ENCODE results near the gene SCAF4.
"Not testable (repeated sequence)": the region's sequence is repeated elsewhere in the genome, so short reads cannot be mapped to it uniquely, and the experiment has no call there.

SCAF4 gene

DNA sequence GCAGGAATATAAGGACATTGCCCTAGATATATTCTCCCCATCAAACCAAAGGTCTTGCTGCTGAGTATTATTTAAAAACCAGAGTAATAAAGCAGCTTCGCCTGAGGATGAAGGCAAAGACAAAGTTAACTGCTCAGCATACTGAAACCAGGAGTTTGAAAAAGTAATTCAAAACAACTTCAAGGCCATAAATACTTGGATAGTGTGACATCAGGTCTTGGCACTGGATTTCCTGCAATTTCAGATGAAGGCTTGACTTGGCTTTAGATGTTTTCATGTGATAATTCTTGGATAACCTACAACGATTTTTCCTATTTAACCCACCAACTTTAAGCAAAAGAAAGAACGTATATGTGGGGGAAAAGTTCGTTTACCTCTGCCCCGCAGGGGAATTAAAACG is 61.8 kb downstream of the SCAF4 start:
- DNase-seq (ENCODE audit: low spot score), result no peak

DNA sequence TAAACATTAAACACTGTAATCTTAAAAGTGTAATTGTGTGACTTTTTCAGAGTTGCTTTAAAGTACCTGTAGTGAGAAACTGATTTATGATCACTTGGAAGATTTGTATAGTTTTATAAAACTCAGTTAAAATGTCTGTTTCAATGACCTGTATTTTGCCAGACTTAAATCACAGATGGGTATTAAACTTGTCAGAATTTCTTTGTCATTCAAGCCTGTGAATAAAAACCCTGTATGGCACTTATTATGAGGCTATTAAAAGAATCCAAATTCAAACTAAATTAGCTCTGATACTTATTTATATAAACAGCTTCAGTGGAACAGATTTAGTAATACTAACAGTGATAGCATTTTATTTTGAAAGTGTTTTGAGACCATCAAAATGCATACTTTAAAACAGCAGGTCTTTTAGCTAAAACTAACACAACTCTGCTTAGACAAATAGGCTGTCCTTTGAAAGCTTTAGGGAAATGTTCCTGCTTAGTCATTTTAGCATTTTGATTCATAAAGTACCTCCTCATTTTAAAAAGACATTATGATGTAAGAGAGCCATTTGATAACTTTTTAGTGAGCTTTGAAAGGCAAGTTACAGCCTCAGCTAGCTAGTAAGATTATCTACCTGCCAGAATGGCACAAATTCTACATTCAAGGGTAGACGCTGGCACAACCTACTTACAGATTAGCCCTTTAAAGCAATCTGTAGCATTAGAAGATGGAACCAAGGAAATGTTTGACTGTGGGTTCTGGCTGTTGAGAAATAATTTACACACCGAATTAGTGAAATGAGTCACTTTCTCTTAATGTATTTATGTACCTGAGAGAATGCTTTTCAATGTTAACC is 63.0 kb downstream of the SCAF4 start:
- DNase-seq (ENCODE audit: low spot score), result no peak

DNA sequence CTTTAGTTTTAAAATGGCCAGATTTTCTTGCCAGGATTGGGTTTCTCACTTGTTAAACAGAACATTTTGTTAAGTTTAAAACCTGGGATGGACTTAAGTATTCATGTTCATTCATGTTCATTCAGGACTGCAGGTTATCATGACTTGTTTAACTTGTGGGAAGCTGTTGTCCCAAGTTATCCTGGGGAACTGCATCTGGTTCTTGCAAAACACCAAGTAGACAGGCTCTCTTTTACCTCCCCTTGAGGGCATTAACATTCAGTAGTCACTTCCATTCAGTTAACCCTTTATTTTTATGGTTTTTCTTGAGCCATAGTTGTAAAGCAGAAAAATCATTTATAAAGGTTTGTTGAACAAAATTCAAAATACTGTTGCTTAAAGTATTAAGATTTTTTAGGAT is 64.3 kb downstream of the SCAF4 start:
- DNase-seq (ENCODE audit: low spot score), result no peak

DNA sequence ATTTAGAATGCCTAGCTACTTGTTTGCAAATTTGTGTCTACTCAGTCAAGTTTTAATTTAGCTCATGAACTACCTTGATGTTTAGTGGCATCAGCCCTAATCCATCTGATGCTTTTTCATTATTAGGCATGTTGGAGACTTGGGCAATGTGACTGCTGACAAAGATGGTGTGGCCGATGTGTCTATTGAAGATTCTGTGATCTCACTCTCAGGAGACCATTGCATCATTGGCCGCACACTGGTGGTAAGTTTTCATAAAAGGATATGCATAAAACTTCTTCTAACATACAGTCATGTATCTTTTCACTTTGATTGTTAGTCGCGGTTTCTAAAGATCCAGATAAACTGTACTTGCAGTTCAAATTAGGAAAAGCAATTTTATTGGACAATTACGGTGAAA is 64.8 kb downstream of the SCAF4 start:
- no peak for DNase-seq (ENCODE audit: low spot score)

DNA sequence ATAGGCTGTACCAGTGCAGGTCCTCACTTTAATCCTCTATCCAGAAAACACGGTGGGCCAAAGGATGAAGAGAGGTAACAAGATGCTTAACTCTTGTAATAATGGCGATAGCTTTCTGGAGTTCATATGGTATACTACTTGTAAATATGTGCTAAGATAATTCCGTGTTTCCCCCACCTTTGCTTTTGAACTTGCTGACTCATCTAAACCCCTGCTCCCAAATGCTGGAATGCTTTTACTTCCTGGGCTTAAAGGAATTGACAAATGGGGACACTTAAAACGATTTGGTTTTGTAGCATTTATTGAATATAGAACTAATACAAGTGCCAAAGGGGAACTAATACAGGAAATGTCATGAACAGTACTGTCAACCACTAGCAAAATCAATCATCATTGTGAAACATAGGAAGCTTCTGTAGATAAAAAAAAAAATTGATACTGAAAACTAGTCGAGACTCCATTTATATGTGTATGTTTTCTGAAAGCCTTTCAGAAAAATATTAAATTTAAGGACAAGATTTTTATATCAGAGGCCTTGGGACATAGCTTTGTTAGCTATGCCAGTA is 65.4 kb downstream of the SCAF4 start:
- no peak for DNase-seq (ENCODE audit: low spot score)

DNA sequence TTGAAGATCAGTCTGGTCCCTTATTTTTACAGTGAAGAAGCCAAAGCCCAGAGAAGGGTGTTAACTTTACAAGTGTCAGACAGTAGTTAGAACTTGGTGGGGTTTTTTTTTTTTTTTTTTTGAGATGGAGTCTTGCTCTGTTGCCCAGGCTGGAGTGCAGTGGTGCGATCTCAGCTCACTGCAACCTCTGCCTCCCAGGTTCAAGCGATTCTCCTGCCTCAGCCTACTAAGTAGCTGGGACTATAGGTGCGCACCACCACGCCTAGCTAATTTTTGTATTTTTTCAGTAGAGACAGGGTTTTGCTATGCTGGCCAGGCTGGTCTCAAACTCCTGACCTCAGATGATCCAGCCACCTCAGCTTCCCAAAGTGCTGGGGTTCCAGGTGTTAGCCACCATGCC is 66.0 kb downstream of the SCAF4 start:
- not testable (repeated sequence) for DNase-seq (ENCODE audit: low spot score)

DNA sequence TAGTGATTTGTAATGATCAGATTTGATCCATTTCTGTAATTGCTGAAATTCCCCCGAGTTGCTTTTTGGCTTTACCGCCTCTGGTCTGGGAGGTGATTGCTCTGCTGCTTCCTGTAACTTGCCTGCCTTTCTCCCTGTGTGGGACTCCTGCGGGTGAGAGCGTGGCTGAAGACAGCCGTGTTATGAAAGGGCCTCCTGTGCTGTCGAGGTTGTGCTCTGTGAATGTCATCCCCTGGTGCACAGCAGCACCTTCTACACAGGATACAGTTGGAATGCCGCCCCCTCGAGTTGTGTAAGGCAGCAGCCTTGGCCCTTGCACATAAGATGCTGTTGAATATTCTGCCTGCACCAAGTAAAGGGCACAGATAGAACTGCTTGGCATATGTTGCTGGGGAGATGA is 66.5 kb downstream of the SCAF4 start:
- no peak for DNase-seq (ENCODE audit: low spot score)

DNA sequence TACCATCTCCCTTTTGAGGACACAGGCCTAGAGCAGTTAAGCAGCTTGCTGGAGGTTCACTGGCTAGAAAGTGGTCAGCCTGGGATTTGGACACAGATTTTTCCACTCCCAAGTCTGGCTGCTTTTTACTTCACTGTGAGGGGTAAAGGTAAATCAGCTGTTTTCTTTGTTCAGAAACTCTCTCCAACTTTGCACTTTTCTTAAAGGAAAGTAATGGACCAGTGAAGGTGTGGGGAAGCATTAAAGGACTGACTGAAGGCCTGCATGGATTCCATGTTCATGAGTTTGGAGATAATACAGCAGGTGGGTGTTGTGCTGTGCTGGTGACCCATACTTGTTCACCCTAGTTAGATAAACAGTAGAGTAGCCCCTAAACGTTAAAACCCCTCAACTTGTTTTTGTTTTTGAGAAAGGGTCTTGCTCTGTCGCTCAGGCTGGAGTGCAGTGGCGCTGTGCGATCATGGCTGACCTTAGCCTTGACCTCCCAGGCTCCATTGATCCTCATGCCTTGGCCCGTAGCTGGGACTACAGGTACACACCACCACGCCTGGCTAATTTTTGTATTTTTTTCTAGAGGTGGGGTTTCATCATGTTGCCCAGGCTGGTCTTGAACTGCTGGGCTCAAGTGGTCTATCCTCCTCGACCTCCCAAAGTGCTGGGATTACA is 68.2 kb downstream of the SCAF4 start:
- DNase-seq (ENCODE audit: low spot score), result no peak

DNA sequence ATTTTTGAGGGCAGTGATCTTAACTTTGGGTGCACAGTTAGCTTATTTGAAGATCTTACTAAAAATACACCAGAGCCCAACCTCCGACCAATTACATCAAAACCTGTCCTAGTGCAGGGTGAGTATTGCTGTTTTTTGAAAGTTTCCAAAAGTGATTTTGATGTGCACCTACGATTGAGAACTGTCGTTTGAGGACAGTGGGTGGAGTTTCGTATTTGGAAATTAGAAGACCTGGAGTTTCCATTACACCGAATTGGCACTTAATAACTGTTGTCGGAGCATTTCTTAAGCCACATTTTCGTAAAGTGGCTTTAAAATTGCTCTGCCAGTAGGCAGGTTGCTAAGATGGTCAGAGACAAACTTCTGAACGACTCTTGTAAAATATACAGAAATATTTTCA is 71.3 kb downstream of the SCAF4 start:
- DNase-seq (ENCODE audit: low spot score), result no peak

DNA sequence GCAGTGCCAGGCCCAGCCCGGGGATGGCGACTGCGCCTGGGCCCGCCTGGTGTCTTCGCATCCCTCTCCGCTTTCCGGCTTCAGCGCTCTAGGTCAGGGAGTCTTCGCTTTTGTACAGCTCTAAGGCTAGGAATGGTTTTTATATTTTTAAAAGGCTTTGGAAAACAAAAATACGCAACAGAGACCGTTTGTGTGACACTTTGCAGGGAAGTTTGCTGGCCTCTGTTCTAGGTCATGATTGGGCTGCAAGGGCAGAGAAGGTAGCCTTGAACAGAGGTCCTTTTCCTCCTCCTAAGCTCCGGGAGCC is 71.7 kb downstream of the SCAF4 start:
- DNase-seq (ENCODE audit: low spot score), result no peak

DNA sequence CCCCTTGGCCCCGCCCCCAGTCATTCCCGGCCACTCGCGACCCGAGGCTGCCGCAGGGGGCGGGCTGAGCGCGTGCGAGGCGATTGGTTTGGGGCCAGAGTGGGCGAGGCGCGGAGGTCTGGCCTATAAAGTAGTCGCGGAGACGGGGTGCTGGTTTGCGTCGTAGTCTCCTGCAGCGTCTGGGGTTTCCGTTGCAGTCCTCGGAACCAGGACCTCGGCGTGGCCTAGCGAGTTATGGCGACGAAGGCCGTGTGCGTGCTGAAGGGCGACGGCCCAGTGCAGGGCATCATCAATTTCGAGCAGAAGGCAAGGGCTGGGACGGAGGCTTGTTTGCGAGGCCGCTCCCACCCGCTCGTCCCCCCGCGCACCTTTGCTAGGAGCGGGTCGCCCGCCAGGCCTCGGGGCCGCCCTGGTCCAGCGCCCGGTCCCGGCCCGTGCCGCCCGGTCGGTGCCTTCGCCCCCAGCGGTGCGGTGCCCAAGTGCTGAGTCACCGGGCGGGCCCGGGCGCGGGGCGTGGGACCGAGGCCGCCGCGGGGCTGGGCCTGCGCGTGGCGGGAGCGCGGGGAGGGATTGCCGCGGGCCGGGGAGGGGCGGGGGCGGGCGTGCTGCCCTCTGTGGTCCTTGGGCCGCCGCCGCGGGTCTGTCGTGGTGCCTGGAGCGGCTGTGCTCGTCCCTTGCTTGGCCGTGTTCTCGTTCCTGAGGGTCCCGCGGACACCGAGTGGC is 72.2 kb downstream of the SCAF4 start, which contains the start of gene SOD1:
Gene SOD1, plus strand, starts transcription at position 158 of the 723 bp plus-strand sequence. Its CDS starts 77 bp downstream, at position 235.
- DNase-seq (ENCODE audit: low spot score), result peak; percentile 95

DNA sequence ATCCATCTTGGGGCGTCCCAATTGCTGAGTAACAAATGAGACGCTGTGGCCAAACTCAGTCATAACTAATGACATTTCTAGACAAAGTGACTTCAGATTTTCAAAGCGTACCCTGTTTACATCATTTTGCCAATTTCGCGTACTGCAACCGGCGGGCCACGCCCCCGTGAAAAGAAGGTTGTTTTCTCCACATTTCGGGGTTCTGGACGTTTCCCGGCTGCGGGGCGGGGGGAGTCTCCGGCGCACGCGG is 72.7 kb downstream of the SCAF4 start:
- no peak for DNase-seq (ENCODE audit: low spot score)

DNA sequence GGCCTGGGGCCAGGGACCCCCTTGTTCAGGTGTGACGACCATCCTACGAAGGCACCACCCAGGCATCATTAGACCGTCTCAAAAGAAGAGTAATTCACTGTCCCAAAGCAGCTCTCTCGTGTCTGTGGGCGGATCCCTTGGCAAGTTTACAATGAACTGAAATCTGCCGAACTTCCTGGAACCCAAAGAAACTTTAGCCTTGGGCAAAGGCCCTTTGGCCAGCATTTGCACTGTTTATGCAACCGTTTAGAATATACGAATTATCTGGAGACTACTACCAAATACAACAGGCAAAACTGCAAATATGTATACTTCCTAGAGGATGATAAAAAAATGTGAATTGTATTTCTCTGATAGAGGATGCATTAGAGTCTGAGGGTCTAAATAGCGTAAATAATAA is 73.9 kb downstream of the SCAF4 start:
- DNase-seq (ENCODE audit: low spot score), result no peak

DNA sequence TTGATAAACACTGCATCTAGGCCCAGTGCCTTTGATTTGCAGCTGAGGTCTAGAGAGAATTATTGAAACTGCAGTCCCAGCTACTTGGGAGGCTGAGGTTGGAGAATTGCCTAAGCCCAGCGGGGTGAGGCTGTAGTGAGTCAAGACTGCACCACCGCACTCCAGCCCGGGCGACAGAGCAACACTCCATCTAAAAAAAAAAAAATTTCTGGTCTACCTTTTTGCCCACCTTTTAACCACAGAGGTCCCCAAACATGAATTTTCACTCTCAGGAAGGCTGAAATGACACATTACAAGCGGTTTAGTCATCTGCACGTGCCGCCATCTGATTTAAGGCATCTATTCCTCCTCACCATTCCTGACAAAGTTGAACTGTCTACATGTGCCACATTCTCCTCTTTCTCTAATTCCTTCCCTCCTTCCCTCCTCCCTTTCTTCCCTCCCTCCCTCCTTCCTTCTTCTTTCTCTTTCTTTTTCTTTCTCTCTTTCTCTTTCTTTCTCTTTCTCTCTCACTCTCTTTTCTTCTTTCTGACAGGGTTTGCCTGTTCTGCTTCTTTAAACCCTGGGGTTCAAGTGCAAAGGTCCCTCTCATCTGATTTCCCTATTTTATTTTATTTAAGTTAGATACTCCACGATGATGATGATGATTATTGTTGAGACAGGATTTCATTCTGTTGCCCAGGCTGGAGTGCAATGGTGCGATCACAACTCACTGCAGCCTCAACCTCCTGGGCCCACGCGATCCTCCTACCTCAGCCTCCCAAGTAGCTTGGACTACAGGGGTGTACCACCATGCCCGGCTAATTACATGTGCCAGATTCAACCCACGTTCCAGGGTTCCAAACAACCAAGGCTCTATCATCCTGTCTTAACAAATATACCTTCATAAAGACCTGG is 75.5 kb downstream of the SCAF4 start:
- DNase-seq (ENCODE audit: low spot score), result no peak

DNA sequence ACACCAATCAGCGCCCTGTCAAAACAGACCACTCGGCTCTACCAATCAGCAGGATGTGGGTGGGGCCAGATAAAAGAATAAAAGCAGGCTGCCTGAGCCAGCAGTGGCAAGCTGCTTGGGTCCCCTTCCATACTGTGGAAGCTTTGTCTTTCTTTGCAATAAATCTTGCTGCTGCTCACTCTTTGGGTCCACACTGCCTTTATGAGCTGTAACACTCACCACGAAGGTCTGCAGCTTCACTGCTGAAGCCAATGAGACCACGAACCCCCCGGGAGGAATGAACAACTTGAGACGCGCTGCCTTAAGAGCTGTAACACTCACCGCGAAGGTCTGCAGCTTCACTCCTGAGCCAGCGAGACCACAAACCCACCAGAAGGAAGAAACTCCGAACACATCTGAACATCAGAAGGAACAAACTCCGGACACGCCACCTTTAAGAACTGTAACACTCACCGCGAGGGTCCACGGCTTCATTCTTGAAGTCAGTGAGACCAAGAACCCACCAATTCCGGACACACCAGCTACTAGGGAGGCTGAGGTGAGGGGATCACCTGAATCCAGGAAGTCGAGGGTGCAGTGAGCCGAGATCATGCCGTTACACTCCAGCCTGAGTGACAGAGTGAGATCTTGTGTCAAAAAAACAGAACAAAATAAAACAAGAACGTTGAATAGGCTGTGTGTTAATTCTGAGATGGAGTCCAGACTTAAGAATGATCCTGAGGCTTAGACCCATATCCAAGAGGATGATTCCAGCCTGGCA is 76.9 kb downstream of the SCAF4 start:
- DNase-seq (ENCODE audit: low spot score), result not testable (repeated sequence)

DNA sequence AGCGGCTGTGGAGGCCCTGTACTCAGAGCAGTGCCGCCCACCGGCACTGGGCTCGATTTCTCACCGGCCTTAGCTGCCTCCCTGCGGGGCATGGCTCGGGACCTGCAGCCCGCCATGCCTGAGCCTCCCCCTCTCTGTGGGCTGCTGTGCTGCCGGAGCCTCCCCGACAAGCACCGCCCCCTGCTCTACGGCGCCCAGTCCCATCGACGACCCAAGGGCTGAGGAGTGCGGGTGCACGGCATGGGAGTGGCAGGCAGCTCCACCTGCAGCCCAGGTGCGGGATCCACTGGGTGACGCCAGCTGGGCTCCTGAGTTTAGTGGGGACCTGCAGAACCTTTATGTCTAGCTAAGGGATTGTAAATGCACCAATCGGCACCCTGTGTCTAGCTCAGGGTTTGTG is 77.6 kb downstream of the SCAF4 start:
- DNase-seq (ENCODE audit: low spot score), result no peak

DNA sequence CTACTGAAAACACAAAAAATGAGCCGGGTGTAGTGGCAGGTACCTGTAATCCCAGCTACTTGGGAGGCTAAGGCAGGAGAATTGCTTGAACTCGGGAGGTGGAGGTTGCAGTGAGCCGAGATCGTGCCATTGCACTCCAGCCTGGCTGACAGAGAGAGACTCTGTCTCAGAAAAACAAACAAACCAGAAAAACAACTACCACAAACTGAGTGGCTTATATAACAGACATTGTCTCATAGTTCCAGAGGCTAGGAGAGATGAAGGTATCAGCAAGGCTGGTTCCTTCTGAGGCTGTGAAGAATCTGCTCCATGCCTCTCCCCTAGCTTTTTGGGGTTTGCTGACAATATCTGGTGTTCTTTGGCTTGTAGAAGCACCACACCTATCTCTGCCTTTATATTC is 80.4 kb downstream of the SCAF4 start:
- not testable (repeated sequence) for DNase-seq (ENCODE audit: low spot score)

DNA sequence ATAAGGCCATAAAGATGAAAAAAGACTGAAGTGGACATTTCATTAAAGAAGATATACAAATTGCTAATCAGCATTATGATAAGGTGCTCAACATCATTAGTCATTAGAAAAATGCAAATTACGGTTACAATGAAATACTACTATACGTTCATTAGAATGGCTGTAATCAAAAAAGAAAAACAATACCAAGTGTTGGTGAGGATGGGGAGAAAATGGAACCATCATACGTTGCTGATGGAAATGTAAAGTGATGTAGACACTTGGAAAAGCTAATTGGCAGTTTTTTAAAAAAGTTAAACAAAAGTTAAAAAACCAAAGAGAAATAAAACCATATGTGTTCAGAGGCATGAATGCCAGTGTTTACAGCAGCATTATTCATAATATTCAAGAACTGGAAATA is 81.0 kb downstream of the SCAF4 start:
- DNase-seq (ENCODE audit: low spot score), result no peak

DNA sequence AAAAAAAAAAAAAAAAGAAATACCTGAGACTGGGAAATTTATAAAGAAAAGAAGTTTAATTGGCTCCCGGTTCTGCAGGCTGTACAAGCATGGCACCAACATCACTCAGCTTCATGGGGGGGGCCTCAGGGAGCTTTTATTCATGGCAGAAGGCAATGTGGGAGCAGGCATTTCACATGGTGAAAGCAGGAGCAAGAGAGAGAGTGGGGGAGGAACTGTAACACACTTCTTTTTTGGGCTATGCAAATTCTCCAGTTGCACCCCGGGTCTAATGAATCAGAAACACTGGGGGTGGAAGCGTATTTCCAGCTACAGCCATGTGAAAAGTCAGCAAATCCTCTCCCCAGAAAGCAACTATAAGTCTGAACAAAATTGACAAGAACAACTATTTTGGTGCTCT is 84.3 kb downstream of the SCAF4 start:
- no peak for DNase-seq (ENCODE audit: low spot score)

DNA sequence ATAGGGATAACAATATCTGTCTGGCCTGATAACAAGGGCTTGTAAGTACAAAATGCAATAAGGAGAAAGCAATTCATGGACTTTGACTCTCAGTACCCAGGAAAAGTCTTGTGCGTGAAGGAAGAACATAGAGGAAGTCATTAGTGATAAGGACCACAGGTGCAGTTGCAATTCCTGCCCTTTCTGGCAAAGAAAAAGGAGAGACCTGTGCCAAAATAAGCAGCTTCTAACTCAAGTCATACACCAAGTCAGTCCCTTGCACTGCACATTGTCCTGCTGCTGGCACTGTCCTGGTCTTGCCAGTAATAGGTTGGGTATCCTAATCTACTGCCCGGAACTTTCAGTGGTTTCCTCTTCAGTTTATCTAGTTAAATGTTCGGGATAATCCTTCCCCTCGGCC is 87.3 kb downstream of the SCAF4 start:
- DNase-seq (ENCODE audit: low spot score), result no peak

DNA sequence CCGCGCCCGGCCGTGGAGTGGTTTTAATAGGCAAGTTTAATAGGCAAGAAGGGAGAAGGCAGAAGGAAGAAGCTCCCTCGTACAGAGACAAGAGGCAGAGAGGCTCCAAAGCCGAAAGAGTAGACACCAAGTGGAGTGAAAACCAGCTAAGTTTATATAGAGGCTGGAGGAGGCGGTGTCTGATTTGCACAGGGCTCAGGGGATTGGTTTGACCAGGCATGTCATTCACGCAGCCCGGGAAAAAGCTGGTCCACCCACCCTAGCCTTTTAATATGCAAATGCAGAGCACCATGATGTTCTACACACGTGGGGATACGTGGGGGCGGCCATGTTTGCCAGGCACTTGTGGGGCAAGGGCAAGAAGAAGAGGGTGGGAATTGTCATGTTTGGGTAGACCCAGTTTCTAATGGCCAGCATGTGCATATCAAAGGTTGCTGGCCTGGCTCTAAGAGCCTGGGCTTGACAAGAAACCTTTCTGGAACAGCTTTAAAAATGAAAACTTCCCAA is 90.4 kb downstream of the SCAF4 start:
- no peak for DNase-seq (ENCODE audit: low spot score)

Data from left forelimb (tissue), 1 donor.